Activated T-cell treated with anti-CD3 and anti-CD28 coated beads, Interleukin-2, amount 50 U/mL, for 4 hours (primary cell): ENCODE measurements around the gene UQCC3. TPM values are rescaled to one million over a fixed set of nuclear protein-coding genes. Genes with fewer than 3 reads are reported as not detected.
A peak's percentile ranks its signal among the peaks of the same experiment; 100 is the strongest.
"Not testable (repeated sequence)": the region's sequence is repeated elsewhere in the genome, so short reads cannot be mapped to it uniquely, and the experiment has no call there.

ENCODE experiments used
- ATAC-seq, 2 donors: fragments of 200-7000 bp; cut with Tn5 transposase; one replicate each; pipeline ENCODE4 v1.10.0; 2021
- DNase-seq: peaks from one replicate; pipeline ENCODE4 v3.0.0-alpha.2; 2020
- H3K27me3 Mint-ChIP-seq: one replicate; pipeline ENCODE4 v1.8.0; 2021; ENCODE audit warnings: low read depth, mixed read lengths
- H3K36me3 Mint-ChIP-seq: one replicate; pipeline ENCODE4 v1.8.0; 2022; ENCODE audit warnings: mixed read lengths; ENCODE audit not compliant: insufficient read depth
- H3K4me1 Mint-ChIP-seq: one replicate; pipeline ENCODE4 v1.8.0; 2021; ENCODE audit warnings: low read depth, mixed read lengths
- H3K4me3 Mint-ChIP-seq: one replicate; pipeline ENCODE4 v1.8.0; 2021; ENCODE audit warnings: mild to moderate bottlenecking, moderate library complexity, mixed read lengths
- H3K9me3 Mint-ChIP-seq: one replicate; pipeline ENCODE4 v1.8.0; 2021; ENCODE audit warnings: mixed read lengths
- total RNA-seq, 3 donors: library from RNA; stranded (reverse); gene quantifications; one replicate each; pipeline ENCODE4 v1.2.1, GENCODE V29; 2021

The UQCC3 gene
- total RNA-seq, 3 donors from 2014 or later, result 9.4 to 14.6 (median 10.6) TPM

DNA sequence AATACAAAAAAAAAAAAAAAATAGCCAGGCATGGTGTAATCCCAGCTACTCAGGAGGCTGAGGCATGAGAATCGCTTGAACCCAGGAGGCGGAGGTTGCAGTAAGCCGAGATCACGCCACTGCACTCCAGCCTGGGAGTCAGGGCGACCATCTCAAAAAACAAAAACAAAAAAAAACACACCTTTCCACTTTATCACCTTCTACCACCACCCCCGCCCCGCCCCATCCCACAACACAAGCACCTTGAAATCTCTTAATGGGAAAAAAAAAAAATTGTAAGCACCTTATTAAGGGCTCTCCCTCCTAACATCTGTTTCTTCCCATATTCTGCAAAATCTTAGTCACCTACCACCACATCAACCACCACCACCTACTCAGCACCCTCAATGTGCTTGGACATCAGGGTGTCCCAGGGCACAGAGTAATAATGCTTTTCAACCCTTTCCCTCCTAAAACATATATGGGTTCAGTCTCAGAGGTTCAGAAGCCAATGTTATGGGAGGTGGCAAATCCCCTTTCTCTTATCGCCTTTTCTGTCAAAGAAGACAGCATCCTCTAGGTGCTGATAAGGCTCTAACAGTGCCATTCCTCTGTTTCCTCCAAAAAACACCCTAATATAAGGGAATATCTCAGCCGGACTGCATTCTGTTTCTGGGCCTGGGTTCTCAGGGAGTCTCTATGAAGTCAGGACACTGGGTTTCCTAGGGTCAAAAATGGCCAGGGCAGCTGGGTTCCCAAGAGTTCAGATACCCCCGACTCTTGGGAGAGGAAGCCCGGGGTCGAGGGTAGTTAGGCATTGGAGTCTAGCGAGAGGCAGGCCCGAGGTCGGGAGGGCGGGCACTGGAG is 19.1 kb upstream of the UQCC3 start:
- Mint-ChIP-seq H3K4me3 (peak overlapping the region; percentile 91), H3K4me1 (peaks cover 13% of the 10 kb centered on the region), H3K9me3 (no peaks in the 10 kb centered on the region), H3K27me3 (no peaks in the 10 kb centered on the region), H3K36me3 (peaks cover 2% of the 10 kb centered on the region)
- DNase-seq (no peak), ATAC-seq (peak; percentile 13 to 18)

GRCh38 chr11:62654297-62654696 is 17.2 kb upstream of the UQCC3 start:
- Mint-ChIP-seq H3K4me1 (peaks cover 13% of the 10 kb centered on the region), H3K27me3 (no peaks in the 10 kb centered on the region), H3K9me3 (no peaks in the 10 kb centered on the region), H3K36me3 (no peaks in the 10 kb centered on the region), H3K4me3 (peak overlapping the region; percentile 52)
- no peak for DNase-seq
- ATAC-seq, result no peak

- Mint-ChIP-seq H3K9me3 (no peaks in the 10 kb centered on the region), H3K36me3 (no peaks in the 10 kb centered on the region), H3K4me1 (peaks cover 10% of the 10 kb centered on the region), H3K4me3 (no peak overlapping the region), H3K27me3 (no peaks in the 10 kb centered on the region)
- ATAC-seq (no peak), DNase-seq (no peak)
Observed at GRCh38 chr11:62656796-62657429, 14.6 kb upstream of the UQCC3 start.

GRCh38 chr11:62664405-62665074 is 6.9 kb upstream of the UQCC3 start:
- DNase-seq (peak; percentile 37), ATAC-seq (peak; percentile 56 to 64)
- no peaks in the 10 kb centered on the region for H3K9me3 Mint-ChIP-seq
- no peaks in the 10 kb centered on the region for H3K27me3 Mint-ChIP-seq
- H3K36me3 Mint-ChIP-seq, result peaks cover 25% of the 10 kb centered on the region
- H3K4me3 Mint-ChIP-seq, result peak overlapping the region; percentile 98
- H3K4me1 Mint-ChIP-seq, result peaks cover 23% of the 10 kb centered on the region

DNA sequence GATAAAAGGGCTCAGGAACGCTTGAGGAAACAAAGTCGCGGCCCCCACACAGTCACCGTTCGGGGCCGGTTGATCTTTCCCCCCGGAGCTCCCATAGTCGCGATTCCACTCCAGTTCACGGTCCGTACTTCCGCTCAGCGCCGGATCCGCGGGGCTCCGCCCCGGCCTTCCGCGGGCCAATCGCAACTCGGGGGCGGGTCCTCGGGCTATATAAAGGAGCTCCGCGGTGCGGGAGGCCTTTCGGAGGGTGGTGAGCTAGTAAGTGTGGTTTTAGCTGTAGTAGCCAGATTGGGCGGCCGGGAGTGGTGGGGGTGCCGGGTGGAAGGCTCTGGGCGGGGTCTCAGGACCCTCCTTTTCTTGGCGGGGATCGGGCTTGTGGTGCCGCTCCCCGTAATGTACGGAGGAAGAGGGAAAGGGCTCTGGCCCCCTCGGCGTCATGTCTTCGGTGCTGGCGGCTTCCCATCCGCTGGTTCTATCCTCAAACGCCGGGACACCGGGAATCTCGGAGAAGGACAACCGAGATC is 6.3 kb upstream of the UQCC3 start, which contains the start of the genes C11orf98 and CSKMT:
TSS of gene C11orf98 (minus strand) at position 136 of the 524 bp plus-strand sequence. CDS start at position 95, 41 bp downstream.
TSS of gene CSKMT (plus strand) at position 238 of the 524 bp plus-strand sequence. CDS start 568 bp downstream, outside the sequence.
- peaks cover 26% of the 10 kb centered on the region for H3K36me3 Mint-ChIP-seq
- peak; percentile 96 for DNase-seq
- H3K27me3 Mint-ChIP-seq, result no peaks in the 10 kb centered on the region
- no peaks in the 10 kb centered on the region for H3K9me3 Mint-ChIP-seq
- ATAC-seq, result peak; percentile 89 to 91
- H3K4me3 Mint-ChIP-seq, result peak within 1 kb of the TSS; percentile 98
- H3K4me1 Mint-ChIP-seq, result peaks cover 26% of the 10 kb centered on the region

GRCh38 chr11:62665599-62666258 is 5.7 kb upstream of the UQCC3 start:
- Mint-ChIP-seq H3K4me3 (peak overlapping the region; percentile 98), H3K4me1 (peaks cover 30% of the 10 kb centered on the region), H3K9me3 (no peaks in the 10 kb centered on the region), H3K27me3 (no peaks in the 10 kb centered on the region), H3K36me3 (peaks cover 26% of the 10 kb centered on the region)
- peak; percentile 27 to 38 for ATAC-seq
- peak; percentile 63 for DNase-seq

- no peaks in the 10 kb centered on the region for H3K27me3 Mint-ChIP-seq
- H3K4me1 Mint-ChIP-seq, result peaks cover 30% of the 10 kb centered on the region
- H3K4me3 Mint-ChIP-seq, result peak overlapping the region; percentile 98
- peaks cover 26% of the 10 kb centered on the region for H3K36me3 Mint-ChIP-seq
- H3K9me3 Mint-ChIP-seq, result no peaks in the 10 kb centered on the region
- no peak for DNase-seq
- ATAC-seq, result no peak
Observed at GRCh38 chr11:62666259-62666926, 5.1 kb upstream of the UQCC3 start.

- H3K4me1 Mint-ChIP-seq, result peaks cover 33% of the 10 kb centered on the region
- H3K4me3 Mint-ChIP-seq, result peak overlapping the region; percentile 98
- peaks cover 26% of the 10 kb centered on the region for H3K36me3 Mint-ChIP-seq
- DNase-seq (no peak), ATAC-seq (no peak)
- no peaks in the 10 kb centered on the region for H3K9me3 Mint-ChIP-seq
- H3K27me3 Mint-ChIP-seq, result no peaks in the 10 kb centered on the region
Observed at GRCh38 chr11:62667460-62667859, 4.0 kb upstream of the UQCC3 start.

- Mint-ChIP-seq H3K9me3 (no peaks in the 10 kb centered on the region), H3K36me3 (peaks cover 23% of the 10 kb centered on the region), H3K4me3 (peak overlapping the region; percentile 98), H3K4me1 (peaks cover 30% of the 10 kb centered on the region), H3K27me3 (no peaks in the 10 kb centered on the region)
- ATAC-seq (no peak), DNase-seq (no peak)
Observed at GRCh38 chr11:62669420-62670161, 1.9 kb upstream of the UQCC3 start.

- DNase-seq, result no peak
- Mint-ChIP-seq H3K4me3 (peak overlapping the region; percentile 98), H3K27me3 (no peaks in the 10 kb centered on the region), H3K36me3 (peaks cover 19% of the 10 kb centered on the region), H3K4me1 (peaks cover 32% of the 10 kb centered on the region), H3K9me3 (no peaks in the 10 kb centered on the region)
- ATAC-seq, result peak; percentile 7 to 15
Observed at GRCh38 chr11:62671236-62671607, 251 bp upstream of the UQCC3 start.

DNA sequence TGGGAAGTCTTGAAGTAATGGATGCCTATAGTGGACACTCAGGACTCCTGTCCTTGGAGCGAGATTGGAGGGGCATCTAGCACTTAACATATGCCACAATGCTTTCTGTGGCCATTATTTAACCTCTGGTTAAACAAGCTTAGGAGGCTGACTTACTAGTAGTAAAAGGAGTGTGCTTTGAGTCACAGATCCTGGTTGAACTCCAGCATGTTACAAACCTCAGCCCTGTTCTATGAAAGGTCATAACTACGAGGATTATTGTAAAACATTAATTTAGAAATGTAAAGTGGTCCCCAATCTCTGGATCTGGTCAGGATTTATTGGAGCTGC is 1.7 kb downstream of the UQCC3 start:
- no peaks in the 10 kb centered on the region for H3K9me3 Mint-ChIP-seq
- DNase-seq (no peak), ATAC-seq (no peak)
- peaks cover 35% of the 10 kb centered on the region for H3K4me1 Mint-ChIP-seq
- peak overlapping the region; percentile 98 for H3K4me3 Mint-ChIP-seq
- peaks cover 15% of the 10 kb centered on the region for H3K36me3 Mint-ChIP-seq
- no peaks in the 10 kb centered on the region for H3K27me3 Mint-ChIP-seq

- not testable (repeated sequence) for H3K9me3 Mint-ChIP-seq, H3K4me3 Mint-ChIP-seq, H3K27me3 Mint-ChIP-seq, DNase-seq, ATAC-seq
- peaks cover 13% of the 10 kb centered on the region for H3K36me3 Mint-ChIP-seq
- peaks cover 31% of the 10 kb centered on the region for H3K4me1 Mint-ChIP-seq
Observed at GRCh38 chr11:62675415-62675814, 3.9 kb downstream of the UQCC3 start.

DNA sequence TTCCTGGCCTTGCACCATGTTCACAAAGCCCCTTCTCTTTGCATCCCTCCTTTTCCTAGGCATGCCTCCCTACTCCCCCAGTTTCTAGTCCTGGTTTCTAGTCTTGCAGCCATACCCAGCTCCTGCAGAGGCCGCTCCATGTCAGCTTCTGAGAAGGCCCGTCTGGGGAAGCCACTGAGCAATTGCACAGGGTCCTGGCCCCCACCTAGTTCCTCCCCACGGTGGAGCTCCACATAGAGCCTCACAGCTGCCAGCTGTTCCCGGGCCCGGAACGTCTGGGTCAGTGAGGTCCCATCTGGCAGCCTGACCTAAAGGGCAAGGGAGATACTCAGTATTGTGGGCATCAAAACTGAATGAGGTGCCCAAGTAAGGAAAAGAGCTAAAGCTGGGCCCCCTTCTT is 5.2 kb downstream of the UQCC3 start:
- Mint-ChIP-seq H3K4me3 (peak overlapping the region; percentile 90), H3K4me1 (peaks cover 35% of the 10 kb centered on the region), H3K9me3 (no peaks in the 10 kb centered on the region), H3K27me3 (no peaks in the 10 kb centered on the region), H3K36me3 (peaks cover 13% of the 10 kb centered on the region)
- ATAC-seq (no peak), DNase-seq (no peak)
